NB4 (cell line): Measurements from ENCODE around the gene PIAS2.

Experiments used
- MYC ChIP-seq: IDR thresholded peaks from 2 replicates; pipeline ENCODE4 v1.6.1; 2011; ENCODE audit warnings: low read depth, low read length
- POLR2A ChIP-seq: IDR thresholded peaks from 2 replicates; pipeline ENCODE4 v1.6.1; 2011; ENCODE audit warnings: mild to moderate bottlenecking; ENCODE audit not compliant: insufficient read length; ENCODE audit errors: extremely low read depth
- TF ChIP-seq, protein P1 (sequence below): IDR thresholded peaks from one replicate; pipeline ENCODE4 v1.5.1; 2012; ENCODE audit warnings: low read depth, low read length
- TF ChIP-seq, protein P2 (sequence below): IDR thresholded peaks from 2 replicates; pipeline ENCODE4 v1.6.1; 2011; ENCODE audit warnings: low read depth, low read length

DNA sequence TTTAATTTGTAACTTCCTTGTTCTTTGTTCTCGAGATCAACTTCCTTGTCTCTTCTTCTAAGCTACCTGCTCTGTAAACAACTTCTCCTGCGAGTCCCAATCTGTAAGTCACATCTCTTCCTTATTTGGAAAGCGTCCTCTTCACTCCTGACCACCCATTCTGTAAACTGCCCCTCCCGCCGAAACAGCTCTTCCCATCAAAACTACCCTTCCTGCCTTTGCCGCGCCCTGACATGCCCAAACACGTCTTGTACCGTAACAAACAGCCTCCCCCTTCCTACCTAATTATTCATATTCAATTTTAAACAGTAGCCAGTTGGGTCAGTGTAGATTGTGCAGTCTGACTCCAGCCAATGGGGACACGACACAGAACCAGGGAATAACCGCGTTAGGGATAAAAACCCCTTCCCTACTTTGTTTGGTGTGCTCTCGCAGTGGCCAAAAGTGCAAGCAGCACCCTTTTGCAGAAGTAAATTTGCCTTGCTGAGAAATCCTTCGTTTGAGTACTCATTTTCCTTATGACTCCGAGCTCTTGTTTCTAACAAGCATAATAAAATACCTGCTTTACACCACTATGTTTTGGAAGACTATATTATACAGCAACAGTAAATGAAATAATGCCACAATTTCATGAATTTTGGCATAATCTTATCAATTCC is 39.8 kb downstream of the PIAS2 start:
- TF ChIP-seq, protein P1, sequence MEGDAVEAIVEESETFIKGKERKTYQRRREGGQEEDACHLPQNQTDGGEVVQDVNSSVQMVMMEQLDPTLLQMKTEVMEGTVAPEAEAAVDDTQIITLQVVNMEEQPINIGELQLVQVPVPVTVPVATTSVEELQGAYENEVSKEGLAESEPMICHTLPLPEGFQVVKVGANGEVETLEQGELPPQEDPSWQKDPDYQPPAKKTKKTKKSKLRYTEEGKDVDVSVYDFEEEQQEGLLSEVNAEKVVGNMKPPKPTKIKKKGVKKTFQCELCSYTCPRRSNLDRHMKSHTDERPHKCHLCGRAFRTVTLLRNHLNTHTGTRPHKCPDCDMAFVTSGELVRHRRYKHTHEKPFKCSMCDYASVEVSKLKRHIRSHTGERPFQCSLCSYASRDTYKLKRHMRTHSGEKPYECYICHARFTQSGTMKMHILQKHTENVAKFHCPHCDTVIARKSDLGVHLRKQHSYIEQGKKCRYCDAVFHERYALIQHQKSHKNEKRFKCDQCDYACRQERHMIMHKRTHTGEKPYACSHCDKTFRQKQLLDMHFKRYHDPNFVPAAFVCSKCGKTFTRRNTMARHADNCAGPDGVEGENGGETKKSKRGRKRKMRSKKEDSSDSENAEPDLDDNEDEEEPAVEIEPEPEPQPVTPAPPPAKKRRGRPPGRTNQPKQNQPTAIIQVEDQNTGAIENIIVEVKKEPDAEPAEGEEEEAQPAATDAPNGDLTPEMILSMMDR = no peak
- no peak for TF ChIP-seq MYC
- no peak for TF ChIP-seq POLR2A
- TF ChIP-seq, protein P2, sequence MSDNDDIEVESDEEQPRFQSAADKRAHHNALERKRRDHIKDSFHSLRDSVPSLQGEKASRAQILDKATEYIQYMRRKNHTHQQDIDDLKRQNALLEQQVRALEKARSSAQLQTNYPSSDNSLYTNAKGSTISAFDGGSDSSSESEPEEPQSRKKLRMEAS = no peak
